IgD-negative memory B cell (primary cell): Measurements from ENCODE around the gene SLC22A2. TPM values are rescaled to one million over a fixed set of nuclear protein-coding genes. Genes with fewer than 3 reads are reported as not detected.

Source experiments
- H3K27ac Mint-ChIP-seq, 3 donors: one replicate each; pipeline ENCODE4 v1.8.0; 2020 to 2022; ENCODE audit warnings: mild to moderate bottlenecking in 3 of 3, mixed read lengths in 3 of 3, moderate library complexity in 1 of 3
- H3K27me3 Mint-ChIP-seq: one replicate; pipeline ENCODE4 v1.8.0; 2021; ENCODE audit warnings: mixed read lengths
- H3K36me3 Mint-ChIP-seq: one replicate; pipeline ENCODE4 v1.8.0; 2020; ENCODE audit warnings: mild to moderate bottlenecking, mixed read lengths
- H3K4me1 Mint-ChIP-seq, 3 donors: one replicate each; pipeline ENCODE4 v1.8.0; 2020 to 2022; ENCODE audit warnings: mixed read lengths in 3 of 3, mild to moderate bottlenecking in 1 of 3
- H3K4me3 Mint-ChIP-seq, 4 donors: one replicate each; pipeline ENCODE4 v1.8.0; 2020 to 2022; ENCODE audit warnings: mild to moderate bottlenecking in 4 of 4, mixed read lengths in 4 of 4, moderate library complexity in 3 of 4
- H3K9me3 Mint-ChIP-seq, 3 donors: one replicate each; pipeline ENCODE4 v1.8.0; 2020 to 2021; ENCODE audit warnings: mixed read lengths in 3 of 3, mild to moderate bottlenecking in 1 of 3
- polyA plus RNA-seq: library from polyadenylated mRNA; unstranded; fragments of 300-500 nt; fragmentation: Illumina TruSeq; gene quantifications from one replicate; pipeline ENCODE4 v1.2.3, GENCODE V29; 2021

The SLC22A2 gene
- polyA plus RNA-seq, 1 donor from 2014 or later = not detected

DNA sequence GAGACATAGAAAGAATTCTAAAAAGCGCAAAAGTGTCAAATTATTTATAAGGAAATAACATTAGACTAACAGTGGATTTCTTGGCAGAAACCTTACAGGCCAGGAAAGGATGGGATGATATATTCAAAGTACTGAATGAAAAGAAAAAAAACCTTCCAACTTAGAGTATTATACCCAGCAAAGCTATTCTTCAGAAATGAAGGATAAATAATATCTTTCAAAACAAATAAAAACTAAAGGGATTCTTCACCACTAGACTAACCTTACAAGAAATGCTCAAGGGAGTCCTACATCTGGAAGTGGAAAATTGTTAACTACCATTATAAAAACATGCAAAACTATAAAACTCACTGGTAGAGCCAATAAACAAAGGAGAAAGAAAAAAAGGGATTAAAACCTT, 65.8 kb downstream of the SLC22A2 start:
- no peak overlapping the region for H3K4me3 Mint-ChIP-seq
- peaks cover 0 to 1% (median 0%) of the 10 kb centered on the region in 3 donors for H3K4me1 Mint-ChIP-seq
- H3K36me3 Mint-ChIP-seq = no peaks in the 10 kb centered on the region
- no peaks in the 10 kb centered on the region for H3K27me3 Mint-ChIP-seq
- no peak overlapping the region for H3K27ac Mint-ChIP-seq
- peaks cover 5 to 40% (median 33%) of the 10 kb centered on the region in 3 donors for H3K9me3 Mint-ChIP-seq

DNA sequence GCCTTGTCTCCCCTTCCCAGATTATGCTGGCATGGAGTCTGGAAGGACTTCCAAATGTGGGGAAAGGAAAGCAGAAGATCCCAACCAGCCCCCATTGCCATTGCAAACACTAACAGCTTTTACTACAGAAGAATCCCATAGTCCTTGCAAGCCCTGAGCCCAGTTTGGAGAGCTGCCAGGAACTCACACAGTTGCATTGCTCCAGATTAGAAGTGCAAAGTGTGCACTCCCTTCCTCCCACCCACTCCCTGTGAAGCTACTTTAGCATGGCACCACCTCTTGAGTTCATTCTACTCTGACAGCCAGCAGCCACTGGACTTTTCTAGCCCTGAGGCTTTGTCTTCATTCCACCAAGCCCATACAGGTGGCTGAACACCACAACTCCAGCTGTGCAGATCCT, 67.6 kb downstream of the SLC22A2 start:
- Mint-ChIP-seq H3K4me3 (no peak overlapping the region), H3K4me1 (no peaks in the 10 kb centered on the region), H3K27ac (no peak overlapping the region), H3K27me3 (no peaks in the 10 kb centered on the region), H3K36me3 (no peaks in the 10 kb centered on the region), H3K9me3 (peaks cover 5 to 30% (median 21%) of the 10 kb centered on the region in 3 donors)

DNA sequence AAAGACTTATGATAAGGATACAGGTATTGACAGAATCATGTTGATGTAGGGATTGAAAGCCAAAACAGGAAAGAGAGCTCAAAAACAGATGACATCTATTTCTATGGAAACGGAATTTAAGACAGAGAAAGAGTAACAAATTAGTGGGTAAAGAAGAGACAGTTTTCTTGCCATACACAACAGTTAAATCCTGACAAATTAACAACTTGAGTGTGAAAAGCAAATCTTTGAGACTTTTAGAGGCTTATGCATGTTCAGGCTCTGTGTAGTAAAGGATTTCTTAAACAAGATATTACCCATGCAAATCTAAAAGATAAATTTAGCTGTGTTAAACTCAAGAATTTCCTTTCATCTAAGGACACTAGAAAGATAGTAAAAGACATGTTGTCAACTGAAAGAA, 68.5 kb downstream of the SLC22A2 start:
- no peaks in the 10 kb centered on the region for H3K4me1 Mint-ChIP-seq
- no peak overlapping the region for H3K4me3 Mint-ChIP-seq
- peaks cover 5 to 24% (median 22%) of the 10 kb centered on the region in 3 donors for H3K9me3 Mint-ChIP-seq
- H3K27me3 Mint-ChIP-seq = no peaks in the 10 kb centered on the region
- H3K36me3 Mint-ChIP-seq = no peaks in the 10 kb centered on the region
- H3K27ac Mint-ChIP-seq = no peak overlapping the region

DNA sequence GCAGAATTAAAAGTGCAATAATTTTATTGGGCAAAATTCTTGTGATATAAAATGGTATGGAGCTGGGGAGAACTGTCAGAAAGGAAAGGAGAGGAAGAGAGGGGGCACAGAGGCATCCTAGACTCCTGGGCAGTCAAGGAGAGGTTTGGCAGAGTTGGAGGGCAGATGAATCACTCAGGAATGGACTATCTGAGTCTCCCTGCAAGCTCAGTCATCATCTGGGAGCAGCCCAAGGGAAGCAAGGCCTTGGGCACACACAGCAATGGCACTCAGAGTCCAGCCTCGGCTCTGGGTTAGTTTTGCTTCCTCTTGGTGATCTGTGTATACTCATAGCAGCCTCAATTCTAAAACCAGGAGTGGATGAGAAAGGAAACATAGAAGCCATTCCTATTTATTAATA, 69.8 kb downstream of the SLC22A2 start:
- Mint-ChIP-seq H3K4me3 (no peak overlapping the region), H3K9me3 (peaks cover 4 to 16% (median 15%) of the 10 kb centered on the region in 3 donors), H3K27ac (no peak overlapping the region), H3K36me3 (no peaks in the 10 kb centered on the region), H3K4me1 (no peaks in the 10 kb centered on the region), H3K27me3 (no peaks in the 10 kb centered on the region)

DNA sequence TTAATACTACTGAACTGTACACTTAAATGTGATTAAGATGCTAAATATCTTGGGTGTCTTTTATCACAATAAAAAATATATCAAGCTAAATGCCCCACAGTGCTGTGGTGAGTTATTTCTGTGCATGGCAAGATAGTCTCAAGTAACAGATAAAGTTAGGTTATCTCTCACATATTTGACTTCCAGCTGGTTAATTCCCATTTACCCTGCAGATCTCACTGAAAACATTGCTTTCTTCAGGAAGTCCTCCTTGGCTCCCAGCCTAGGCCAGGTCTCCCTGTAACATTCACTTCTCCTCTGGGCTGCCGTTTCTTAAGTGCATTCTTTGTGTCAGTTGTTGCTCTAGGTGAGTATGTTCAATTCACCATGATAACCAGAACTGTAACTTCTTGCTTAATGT, 77.9 kb downstream of the SLC22A2 start:
- peaks cover 0 to 5% (median 2%) of the 10 kb centered on the region in 3 donors for H3K9me3 Mint-ChIP-seq
- no peaks in the 10 kb centered on the region for H3K4me1 Mint-ChIP-seq
- no peak overlapping the region for H3K4me3 Mint-ChIP-seq
- peaks cover under 1% of the 10 kb centered on the region for H3K27me3 Mint-ChIP-seq
- H3K36me3 Mint-ChIP-seq = no peaks in the 10 kb centered on the region
- H3K27ac Mint-ChIP-seq = no peak overlapping the region

DNA sequence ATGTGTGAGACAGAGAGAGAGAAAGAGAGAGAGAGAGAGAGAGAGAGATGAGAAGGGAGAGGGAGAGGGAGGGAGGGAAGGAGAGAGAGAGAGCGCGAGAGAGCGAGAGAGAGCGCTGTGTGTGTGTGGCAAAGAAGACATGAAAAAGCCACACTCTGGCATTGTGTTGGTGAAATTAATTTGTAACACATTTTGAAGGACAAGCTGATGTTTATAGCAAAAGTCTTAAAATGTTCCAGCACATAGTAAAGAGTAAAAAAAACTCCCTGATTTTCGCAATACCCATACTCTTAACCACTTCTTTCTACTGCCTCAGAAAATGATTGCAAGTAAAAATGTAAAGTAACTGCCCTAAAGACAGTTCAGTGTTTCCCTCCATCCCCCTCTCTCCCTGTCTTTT, 80.3 kb downstream of the SLC22A2 start:
- Mint-ChIP-seq H3K27me3 (peaks cover 3% of the 10 kb centered on the region), H3K9me3 (peaks cover 0 to 2% (median 0%) of the 10 kb centered on the region in 3 donors), H3K27ac (no peak overlapping the region), H3K4me1 (no peaks in the 10 kb centered on the region), H3K4me3 (no peak overlapping the region), H3K36me3 (no peaks in the 10 kb centered on the region)

DNA sequence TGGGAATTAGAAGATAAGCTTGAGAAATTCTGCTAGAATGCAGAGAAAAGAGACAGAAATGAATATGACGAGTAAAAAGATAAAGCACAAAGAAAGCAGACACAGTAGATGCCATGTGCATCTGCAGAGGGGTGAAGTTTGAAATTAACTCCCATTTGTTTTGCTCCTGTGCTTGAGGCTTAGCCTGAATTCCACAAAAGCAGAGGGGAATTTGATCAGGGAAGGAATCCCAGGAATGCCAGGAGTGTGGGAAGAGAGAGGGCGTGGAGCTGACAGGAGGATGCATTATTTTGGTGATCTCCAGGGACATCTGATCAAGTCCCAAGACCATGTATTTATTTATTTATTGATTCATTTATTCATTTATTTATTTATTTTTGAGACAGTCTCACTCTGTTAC, 81.4 kb downstream of the SLC22A2 start:
- Mint-ChIP-seq H3K36me3 (no peaks in the 10 kb centered on the region), H3K9me3 (peaks cover 0 to 2% (median 0%) of the 10 kb centered on the region in 3 donors), H3K27ac (no peak overlapping the region), H3K27me3 (peaks cover 3% of the 10 kb centered on the region), H3K4me3 (no peak overlapping the region), H3K4me1 (no peaks in the 10 kb centered on the region)

DNA sequence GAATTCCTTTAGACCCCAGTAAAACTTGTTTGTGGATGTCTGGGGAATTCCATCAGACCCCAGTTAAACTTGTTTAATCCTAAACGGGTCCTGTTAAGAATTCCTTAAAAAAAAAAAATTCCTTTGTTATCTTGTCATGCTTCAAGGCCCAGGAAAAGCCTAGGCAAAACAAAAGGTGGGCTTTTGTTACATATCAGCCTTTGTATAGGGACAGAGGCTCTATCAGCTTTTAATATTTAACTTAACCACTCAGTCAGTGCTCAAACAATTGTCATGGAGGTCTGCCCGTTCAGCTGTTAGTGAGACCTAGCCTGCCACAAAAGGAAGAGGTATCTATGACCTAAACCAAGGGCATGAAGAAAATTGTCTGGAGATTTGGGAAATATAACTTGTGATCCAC, 83.9 kb downstream of the SLC22A2 start:
- Mint-ChIP-seq H3K4me3 (no peak overlapping the region), H3K27ac (no peak overlapping the region)

DNA sequence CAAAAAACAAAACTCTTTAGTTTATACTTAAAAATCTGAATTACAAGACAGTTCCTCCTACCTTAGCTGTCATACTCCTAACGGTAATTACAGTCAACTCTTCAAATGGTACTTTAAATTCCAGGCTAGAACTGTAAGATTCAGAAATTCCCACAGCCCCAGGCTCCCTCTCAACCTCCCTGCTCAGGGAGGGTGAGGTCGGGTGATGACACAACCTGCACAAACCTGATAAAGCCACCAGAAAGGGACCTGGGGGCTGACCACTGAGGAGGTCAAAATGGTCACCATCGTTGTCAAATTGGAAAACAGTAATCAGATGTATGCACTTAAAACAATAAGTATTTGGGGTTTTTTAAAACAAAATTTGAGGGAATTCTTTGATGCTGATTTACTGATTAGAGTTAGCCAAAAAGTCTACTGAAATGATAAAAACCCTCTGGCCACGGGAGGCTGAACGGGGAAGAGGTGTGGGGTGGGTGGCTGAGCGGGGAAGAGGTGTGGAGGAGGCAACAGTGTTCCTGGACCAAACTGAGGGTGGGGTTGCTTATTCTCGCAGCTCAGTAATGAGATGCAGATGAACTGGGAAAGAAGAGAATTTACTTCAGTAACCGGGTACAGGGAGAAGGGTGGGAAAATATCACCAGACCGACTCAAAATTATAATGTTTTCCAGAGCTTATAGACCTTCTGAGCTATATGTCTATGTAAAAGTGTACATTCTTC, 84.7 kb downstream of the SLC22A2 start:
- H3K4me1 Mint-ChIP-seq = no peaks in the 10 kb centered on the region
- H3K36me3 Mint-ChIP-seq = no peaks in the 10 kb centered on the region
- no peak overlapping the region for H3K27ac Mint-ChIP-seq
- H3K27me3 Mint-ChIP-seq = peaks cover 7% of the 10 kb centered on the region
- H3K4me3 Mint-ChIP-seq = no peak overlapping the region
- H3K9me3 Mint-ChIP-seq = peaks cover 0 to 3% (median 2%) of the 10 kb centered on the region in 3 donors

More for the DNA sequence above, 83.9 kb downstream of the SLC22A2 start:
- Mint-ChIP-seq H3K4me1 (no peaks in the 10 kb centered on the region), H3K27me3 (peaks cover 7% of the 10 kb centered on the region), H3K9me3 (peaks cover 0 to 3% (median 2%) of the 10 kb centered on the region in 3 donors), H3K36me3 (no peaks in the 10 kb centered on the region)

DNA sequence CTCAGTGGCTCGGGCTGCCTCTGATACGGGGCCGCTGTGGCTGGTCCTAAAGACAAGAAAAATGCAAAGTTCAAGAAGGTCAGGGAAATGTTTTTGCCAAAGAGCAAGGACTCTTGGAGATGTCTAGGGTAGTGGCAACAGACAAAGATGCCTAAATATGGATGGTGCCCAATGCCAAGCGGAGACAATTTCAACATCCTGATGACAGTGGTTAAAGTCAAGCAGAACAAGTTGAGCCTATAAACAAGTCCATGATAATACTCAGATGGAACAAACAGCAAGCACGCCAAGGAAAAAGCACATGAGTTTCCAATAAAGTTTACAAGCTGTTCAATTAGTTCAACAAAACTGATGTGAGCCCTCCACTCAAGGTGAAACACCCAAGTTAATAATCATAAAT, 85.9 kb downstream of the SLC22A2 start:
- Mint-ChIP-seq H3K4me1 (no peaks in the 10 kb centered on the region), H3K9me3 (peaks cover 0 to 3% (median 0%) of the 10 kb centered on the region in 3 donors), H3K27me3 (peaks cover 7% of the 10 kb centered on the region), H3K4me3 (no peak overlapping the region), H3K36me3 (peaks cover 2% of the 10 kb centered on the region), H3K27ac (no peak overlapping the region)

DNA sequence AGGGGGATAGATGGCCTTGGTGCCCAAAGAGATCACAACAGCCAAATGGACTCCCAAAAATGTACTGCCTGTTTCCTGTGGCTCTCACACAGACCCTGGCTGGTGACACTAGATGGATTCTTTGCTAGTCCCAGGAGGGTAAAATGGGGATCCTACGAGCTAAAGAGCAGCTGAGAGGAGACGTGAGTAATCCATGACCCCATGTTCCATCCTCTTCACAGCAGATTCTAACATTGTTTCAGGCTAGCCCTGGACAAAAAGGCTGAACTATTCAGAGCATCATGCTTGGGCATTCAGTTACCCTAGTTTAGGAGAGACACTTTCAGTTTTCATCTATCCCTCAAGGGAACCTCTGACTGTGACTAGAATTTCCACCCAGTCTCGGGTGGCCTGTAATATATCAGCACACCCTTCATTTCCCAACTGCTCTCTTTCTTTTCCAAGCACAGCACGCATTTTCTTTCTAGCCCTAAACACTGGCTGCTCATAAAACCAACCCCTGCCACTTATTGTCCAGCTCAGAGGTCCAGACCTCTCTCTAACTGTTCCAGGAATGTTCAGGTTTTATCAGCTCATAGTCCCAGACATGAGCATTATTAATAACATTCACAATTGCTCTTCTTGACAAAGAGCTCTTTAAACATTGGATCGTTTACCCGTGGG, 88.5 kb downstream of the SLC22A2 start:
- peaks cover 2% of the 10 kb centered on the region for H3K36me3 Mint-ChIP-seq
- H3K27me3 Mint-ChIP-seq = peaks cover 6% of the 10 kb centered on the region
- no peaks in the 10 kb centered on the region for H3K4me1 Mint-ChIP-seq
- H3K4me3 Mint-ChIP-seq = no peak overlapping the region
- H3K9me3 Mint-ChIP-seq = peaks cover under 1 to 5% (median 3%) of the 10 kb centered on the region in 3 donors
- no peak overlapping the region for H3K27ac Mint-ChIP-seq

DNA sequence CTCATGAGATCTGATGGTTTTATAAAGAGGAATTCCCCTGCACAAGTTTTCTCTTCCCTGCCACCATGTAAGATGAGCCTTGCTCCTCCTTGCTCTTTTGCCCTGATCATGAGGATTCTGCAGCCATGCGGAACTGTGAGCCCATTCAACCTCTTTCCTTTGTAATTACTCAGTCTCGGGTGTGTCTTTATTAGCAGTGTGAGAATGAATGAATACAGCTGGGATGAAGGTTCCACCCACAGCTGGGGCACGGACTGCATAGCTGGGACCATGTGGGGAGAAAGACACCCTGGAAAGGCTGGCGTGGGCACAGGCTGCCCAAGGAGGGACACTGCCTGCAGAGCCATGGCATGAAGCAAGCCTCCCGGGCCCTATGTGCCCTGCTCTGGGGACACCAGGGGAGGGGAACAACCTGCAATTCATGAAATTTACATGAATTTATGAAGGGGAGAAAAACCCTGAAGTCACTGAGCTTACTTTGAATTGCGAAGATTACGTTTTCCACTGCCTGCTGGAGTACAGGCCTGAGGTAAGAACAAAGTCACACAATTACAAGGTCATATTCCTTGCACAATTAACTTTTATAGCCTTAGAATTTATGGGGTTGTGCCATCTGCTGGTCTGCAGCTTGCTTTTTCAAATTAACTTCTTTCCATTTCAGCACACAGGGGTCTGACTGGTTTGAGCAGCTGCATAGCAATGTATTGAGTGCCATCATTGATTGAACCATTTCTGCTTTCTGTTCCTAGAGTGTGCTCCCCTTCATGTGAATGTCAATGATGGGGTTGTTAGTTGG, 90.8 kb downstream of the SLC22A2 start:
- peaks cover 3 to 5% (median 4%) of the 10 kb centered on the region in 3 donors for H3K9me3 Mint-ChIP-seq
- H3K27me3 Mint-ChIP-seq = peaks cover 7% of the 10 kb centered on the region
- H3K4me3 Mint-ChIP-seq = no peak overlapping the region
- no peaks in the 10 kb centered on the region for H3K4me1 Mint-ChIP-seq
- H3K27ac Mint-ChIP-seq = no peak overlapping the region
- peaks cover 2% of the 10 kb centered on the region for H3K36me3 Mint-ChIP-seq
